ENCODE results near the gene TARDBP.
"Not testable (repeated sequence)": the region's sequence is repeated elsewhere in the genome, so short reads cannot be mapped to it uniquely, and the experiment has no call there.

TARDBP gene

DNA sequence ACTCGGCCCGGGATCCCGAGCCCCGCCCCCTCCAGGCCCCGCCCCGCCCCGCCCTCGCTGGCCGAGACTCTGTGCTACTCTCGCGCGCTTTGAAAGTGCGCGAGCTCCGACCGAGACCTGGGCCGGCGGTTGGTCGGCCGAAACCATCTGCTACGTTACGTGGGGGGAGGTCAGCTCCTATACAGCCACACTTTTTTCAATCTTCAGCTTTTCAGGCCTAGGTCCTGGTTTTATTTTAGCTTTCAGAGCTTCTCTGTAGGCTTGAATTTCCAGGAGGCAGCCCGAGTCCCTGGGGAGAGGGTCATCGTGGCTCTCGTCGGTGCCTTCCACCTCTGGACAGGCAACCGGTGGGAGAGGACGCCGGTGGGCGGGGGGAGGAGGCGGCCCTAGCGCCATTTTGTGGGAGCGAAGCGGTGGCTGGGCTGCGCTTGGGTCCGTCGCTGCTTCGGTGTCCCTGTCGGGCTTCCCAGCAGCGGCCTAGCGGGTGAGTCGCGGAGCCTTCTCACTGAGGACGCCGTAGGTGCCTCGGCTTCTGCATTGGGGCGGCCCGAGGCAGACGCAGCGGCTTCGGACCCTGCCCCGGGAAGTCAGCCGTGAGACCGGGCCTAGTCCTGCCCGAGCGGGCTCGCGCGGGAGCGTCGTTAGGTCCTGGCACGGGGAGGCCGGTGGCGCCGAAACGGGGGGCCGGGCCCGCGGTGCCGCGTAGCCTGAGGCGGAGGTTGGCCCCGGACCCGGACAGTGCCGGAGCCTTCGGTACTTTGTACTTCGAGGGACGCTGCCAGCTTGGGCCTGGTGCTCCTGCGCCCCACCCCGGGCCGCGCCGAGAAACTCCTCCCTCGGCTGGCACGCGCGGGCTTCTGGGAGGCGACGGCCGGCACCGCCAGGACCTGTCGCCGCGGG lies at the start of gene TARDBP:
Gene TARDBP, plus strand, starts transcription at position 395 of the 900 bp plus-strand sequence. CDS start 1,074 bp downstream, outside the sequence.
- DNase-seq (ENCODE audit: low read depth): peak; percentile 73

DNA sequence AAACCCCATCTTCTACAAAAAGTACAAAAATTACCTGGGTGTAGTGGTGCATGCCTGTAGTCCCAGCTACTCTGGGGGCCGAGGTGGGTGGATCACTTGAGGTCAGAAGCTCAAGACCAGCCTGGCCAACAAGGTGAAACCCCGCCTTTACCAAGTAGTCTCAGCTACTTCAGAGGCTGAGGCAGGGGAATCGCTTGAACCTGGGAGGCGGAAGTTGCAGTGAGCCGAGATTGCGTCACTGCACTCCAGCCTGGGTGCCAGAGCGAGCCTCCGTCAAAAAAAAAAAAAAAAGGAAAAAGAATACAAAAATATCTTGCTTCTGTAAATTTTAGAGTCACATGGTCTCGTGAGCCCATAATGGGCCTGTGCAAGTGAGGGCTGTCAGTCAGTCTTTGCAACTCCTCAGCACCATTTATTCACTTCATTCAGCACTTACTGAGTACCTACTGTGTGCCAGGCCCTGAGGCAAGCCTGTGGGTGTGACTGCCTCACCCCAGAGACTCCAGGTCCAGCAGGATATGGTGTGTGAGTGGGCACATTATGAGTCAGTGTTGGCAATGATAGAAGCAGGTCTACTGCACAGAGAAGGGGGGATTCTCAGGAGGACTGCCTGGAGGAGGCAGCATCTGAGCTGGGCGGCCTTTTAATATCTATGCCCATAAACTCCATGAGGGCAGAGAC lies 46.8 kb upstream of the TARDBP start:
- DNase-seq (ENCODE audit: low read depth): no peak

DNA sequence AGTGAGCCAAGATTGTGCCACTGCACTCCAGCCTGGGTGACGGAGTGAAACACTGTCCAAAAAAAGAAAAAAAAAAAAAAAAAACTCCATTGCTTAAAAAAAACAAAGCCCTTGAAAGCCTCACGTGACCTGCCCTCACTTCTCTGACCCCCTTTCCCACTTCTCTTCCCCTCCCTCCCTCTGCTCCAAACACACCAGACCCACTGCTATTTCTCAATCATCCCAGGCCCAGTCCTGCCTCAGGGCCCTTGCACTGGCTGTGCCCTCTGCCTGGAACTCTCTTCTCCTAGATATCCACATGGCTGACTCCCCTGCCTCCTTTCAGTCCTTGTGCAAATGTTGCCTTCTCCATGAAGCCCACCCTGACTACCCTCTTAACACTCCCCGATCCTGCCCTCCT lies 45.4 kb upstream of the TARDBP start:
- no peak for DNase-seq (ENCODE audit: low read depth)

DNA sequence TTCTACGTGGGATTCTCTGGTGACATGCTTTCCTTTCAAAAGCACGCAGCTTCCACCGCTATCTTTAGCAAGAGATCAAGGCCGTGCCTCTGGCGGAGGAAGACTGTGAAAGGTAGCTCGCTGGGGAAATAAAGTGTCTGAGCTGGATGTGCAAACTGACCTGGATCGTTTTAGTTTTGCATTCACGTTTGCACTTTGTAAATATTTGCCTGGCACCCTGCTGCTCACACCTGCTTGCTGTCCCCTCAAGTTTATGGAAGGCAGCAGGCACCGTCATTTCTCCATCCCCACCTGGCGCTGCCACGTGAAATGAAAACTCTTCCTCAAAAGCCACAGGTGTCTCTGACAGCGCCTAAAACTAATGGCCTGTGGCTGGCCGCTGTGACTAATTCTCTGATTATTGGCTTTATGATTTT lies 44.0 kb upstream of the TARDBP start:
- no peak for DNase-seq (ENCODE audit: low read depth)

DNA sequence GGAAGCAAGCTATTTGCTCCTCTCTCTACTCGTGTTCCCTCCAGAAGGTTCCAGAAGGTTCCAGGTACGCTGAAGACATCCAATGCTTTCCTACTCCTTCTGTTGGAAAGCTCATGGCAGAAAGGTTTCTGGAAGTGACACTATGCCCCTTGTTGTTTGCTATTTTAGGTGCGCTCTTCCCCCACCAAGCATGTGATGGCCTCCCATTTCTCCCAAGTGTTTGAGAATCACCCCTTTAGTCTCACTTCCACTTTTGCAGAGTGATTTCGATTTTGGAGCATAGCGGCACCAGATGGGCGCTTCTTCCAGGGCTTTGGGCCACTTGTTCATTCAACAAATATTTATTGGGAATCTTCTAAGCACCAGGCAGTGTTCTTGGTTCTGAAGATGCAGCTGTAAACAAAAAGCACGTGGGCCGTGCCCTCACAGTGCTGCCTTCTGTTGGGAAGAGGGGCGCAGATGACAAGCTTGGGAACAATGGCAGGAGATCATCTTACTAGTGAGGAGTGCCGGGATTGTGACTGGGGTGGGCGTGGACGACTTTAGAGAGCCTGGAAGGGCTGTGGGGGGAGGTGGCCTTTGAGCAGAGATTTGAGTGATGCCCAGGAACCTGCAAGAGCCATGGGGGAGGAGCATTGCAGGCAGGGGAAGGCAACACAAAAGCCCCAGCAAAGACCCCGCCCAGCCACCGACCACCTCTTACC lies 43.0 kb upstream of the TARDBP start:
- DNase-seq (ENCODE audit: low read depth): no peak

DNA sequence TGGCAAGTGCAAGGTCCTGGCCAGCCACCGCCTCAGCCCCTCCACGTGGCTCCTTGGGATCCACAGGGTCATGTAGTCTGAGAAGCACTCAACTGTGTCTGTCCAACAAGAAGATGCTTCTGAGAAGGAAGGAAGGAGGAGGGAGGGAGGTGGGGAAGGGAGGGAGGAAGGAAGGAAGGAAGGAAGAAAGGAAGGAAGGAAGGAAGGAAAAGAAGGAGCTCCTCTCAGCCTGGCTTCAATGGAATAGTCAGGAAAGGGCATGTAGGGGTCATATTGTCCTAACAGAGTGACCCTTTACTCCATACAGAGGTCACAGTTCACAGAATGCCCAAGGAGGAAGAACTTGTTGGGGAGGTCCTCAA lies 42.5 kb upstream of the TARDBP start:
- DNase-seq (ENCODE audit: low read depth): no peak

DNA sequence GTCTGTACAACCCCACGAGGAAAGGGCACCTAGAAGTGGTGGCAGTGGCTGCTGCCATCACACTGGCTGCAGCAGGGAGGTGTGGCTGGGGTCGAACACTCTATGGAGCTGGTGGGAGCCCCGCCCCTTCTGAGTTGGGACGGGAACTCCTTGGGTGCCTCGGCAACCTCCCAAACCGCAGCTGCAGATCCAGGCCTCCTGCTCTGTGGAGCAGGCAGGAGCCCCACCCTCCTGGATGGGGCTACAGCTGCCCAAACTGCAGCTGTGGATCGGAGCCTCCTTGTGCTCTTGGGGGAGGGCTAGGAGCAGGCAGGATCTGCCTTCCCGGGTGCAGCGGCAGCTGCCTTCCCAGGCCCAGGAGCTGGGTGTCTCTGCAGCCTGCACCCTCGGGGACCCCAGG lies 38.9 kb upstream of the TARDBP start:
- DNase-seq (ENCODE audit: low read depth): no peak

DNA sequence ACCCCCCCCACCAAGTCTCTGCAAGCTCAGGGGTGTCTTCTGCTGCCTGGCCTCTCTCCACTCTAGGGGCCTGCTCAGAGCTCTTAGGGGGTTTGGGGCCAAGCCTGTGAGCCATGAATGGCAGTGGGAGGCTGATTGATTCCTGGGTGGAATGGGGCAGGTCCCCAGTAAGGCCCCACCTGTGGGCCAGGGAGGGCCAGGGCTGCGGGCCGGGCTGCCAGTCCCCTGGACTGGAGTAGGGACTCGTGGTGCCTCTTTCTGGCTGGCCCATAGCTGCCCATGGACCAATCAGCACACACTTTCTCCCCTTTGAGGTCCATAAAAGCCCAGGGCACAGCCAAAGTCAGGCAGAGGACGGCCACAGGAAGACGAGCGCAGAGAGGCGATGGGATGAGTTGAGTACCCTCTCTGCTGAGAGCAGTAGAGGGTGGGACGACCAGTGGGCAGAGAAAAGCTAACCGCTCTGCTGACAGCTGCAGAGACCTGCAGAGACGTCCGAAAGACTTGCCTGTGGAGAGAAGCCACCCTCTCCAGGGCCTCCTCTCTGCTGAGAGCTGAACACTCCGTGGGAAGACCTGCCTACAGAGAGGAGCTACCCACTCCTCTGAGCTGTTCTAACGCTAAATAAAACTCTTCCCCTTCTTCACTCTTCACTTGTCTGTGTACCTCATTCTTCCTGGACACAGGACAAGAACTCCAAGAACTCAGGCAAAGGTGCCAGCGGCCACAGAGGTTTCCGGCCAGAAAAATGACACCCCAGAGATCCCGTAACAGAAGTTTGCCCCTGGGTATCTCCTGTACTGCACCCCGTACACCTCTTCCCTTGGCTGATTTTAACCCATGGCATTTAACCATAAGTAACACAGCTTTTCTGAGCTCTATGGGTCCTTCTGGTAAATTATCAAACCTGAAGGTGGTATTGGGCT lies 38.2 kb upstream of the TARDBP start:
- DNase-seq (ENCODE audit: low read depth): no peak

DNA sequence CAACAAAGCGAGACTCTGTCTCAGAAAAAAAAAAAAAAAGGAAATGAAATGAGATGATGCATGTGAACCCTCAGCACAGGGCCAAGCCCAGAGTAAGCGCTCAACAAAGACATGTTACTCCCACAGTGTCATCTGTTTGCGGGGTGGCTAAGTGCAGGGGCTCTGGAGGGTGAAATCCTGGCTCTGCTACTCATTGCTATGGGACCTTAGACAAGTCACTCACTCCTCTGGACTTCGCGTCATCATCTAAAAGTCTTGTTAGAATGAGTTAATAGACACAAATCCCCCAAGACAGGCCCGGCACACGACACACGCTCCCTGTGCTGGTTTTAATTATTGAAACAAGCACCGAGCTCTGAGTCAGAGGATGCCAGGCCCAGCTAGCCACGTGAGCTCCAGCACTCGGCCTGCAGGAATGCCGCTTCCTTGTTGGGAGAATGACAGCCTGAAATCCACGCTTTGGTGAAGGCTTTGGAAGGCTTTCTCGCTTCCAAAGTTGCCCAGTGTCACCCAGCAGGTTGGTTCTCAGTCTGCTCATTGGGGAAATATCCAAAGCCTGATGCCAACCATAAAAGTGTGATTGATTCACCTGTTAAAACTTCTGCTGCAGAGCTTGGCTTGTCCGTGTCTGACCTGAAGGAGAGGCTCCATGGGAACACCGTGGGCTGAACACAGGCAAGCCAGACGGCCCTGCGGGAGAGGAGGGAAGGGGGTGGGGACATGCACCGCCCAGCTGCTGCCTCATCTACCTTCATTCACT lies 36.7 kb upstream of the TARDBP start:
- no peak for DNase-seq (ENCODE audit: low read depth)

DNA sequence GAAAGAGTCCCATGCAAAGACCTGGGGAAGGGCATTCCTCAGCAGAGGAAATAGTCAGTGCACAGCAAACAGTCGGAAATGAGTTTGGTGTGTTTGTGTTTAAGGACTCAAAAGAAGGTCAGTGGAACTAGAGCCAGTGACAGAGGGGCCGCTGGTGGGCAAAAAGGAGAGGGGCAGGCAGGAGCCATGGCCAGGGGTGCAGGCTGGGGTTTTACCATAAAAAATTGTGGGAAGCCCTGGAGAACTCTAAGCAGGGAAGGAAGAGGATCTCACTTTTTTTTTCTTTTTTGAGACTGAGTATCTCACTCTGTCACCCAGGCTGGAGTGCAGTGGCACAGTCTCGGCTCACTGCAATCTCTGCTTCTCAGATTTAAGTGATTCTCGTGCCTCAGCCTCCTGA lies 33.7 kb upstream of the TARDBP start:
- DNase-seq (ENCODE audit: low read depth): no peak

DNA sequence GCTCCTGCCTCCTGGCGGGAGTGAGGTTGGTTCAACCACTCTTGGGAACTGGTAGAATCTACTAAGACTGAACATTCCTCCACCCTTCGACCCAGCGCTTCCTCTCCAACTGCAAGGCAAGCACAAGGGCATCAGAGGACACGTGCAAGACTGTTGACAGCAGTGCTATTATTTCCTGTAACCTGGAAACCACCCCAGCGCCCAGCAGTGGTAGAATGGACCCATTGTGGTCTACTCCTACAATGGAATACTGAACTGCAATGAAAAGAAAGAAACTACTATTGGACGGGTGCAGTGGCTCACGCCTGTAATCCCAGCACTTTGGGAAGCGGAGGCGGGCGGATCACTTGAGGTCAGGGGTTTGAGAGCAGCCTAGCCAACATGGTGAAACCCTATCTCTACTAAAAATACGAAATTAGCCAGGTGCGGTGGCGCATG lies 33.0 kb upstream of the TARDBP start:
- no peak for DNase-seq (ENCODE audit: low read depth)

DNA sequence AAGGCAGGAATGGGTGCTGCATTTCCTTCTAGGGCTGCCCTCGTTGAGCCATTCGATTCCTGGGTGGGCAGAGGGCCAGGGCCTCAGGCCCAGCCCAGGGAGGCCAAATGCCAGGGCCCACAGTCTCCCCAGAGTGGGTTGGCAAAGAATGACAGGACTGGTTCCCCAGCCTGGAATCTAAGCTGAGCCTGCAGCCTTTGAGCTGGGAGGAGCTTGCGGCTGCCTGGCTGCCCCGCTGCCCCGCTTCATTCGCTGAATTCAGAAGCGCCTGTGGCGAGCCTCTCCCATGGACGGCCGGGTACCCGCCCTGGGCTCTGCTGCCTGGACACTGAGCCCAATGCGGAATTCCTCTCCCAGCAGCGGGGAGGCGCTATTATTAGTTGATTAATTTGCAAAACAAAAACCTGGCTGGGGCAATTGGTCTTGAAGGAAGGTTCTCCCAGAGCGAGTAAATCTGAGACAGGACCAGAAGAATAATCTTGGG lies 32.3 kb upstream of the TARDBP start:
- DNase-seq (ENCODE audit: low read depth): no peak

DNA sequence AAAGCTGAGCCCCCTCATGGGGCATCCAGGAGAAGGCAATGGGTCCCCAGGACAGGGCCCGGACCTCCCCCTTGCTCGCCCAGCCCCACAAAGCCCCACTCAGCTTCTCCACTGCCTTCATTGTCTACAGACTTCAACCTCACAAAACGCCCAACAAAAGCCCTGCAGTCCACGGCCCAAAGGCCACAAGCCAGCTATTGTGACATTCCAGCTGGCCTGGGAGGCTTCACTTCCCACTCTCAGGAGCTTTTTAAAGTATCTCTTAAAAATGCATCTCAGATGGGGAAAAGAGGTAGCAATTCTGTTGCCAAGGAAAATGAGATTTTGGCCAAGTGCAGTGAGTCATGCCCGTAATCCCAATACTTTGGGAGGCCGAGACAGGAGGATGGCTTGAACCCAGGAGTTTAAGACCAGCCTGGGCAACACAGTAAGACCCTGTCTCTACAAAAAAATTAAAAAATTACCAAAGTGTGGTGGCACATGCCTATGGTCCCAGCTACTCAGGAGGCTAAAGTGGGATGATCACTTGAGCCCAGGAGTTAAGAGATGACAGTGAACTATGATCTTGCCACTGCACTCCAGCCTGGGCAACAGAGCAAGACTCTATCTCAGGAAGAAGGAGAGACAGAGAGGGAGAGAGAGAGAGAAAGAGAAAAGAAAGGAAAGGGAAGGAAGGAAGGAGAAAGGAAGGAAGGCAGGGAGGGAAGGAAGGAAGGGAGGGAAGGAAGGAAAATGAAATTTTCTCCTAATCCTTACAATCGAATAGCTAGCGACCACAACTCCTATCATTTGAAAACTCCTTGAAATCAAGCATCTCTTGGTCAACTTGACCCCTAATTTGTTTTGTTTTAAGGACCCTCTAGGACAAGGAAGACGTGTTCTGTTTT lies 31.4 kb upstream of the TARDBP start:
- no peak for DNase-seq (ENCODE audit: low read depth)

DNA sequence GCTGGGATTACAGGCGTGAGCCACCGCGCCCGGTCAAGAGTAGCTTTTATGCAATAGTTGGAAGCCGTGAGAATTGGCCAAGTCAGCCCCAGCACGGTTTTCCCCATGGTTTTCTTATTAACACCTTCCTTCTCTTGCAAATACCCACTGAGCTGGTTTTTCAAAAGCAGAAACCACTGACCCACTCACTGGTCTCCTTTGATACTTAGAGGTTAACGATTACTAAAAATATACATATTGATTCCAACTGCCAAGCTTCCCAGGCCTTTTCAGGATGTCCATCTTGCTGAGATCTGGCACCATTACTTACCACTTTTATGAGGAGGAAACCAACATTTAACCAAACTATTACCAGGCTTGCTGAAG lies 25.9 kb upstream of the TARDBP start:
- DNase-seq (ENCODE audit: low read depth): no peak

DNA sequence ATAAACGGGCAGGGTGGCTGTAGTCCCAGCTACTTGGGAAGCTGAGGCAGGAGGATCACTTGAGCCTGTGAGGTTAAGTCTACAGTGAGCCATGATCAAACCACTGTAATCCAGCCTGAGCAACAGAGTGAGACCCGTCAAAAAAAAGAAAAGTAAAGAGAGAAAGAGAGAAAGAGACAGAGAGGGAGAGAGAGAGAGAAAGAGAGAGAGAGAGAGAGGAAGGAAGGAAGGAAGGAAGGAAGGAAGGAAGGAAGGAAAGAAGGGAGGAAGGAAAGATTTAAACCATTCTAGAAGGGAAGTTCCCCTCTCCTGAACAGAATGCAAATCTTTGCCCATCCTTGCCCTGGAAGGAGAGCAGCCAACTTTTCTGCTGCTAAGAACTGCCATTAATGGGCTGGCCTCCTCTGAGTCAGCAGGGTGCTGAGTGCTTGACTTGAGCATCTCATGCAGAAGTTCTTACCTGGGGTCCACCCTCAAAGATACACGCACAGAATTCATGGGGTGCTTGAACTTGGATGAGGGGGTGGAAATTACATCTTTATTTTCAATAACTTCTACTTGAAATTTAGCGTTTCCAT lies 24.5 kb upstream of the TARDBP start:
- DNase-seq (ENCODE audit: low read depth): no peak

DNA sequence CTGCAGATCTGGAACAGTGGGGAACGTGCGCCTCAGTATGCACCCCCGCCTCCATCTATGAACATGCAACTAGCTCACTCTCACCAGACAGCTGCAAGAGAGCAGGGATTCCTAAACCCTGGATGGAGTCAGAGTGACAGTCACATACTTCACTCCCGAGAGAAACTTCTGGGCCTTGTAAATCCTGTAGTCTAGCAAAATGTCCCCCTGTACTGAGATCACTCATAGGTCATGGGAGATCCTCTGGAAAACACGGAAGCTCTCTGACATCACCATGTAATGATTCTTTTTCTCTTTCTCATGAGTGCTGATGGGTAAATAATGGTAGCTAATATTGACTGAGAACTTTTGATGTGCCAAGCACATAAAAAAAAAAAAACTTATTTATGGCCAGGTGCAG lies 23.4 kb upstream of the TARDBP start:
- no peak for DNase-seq (ENCODE audit: low read depth)

DNA sequence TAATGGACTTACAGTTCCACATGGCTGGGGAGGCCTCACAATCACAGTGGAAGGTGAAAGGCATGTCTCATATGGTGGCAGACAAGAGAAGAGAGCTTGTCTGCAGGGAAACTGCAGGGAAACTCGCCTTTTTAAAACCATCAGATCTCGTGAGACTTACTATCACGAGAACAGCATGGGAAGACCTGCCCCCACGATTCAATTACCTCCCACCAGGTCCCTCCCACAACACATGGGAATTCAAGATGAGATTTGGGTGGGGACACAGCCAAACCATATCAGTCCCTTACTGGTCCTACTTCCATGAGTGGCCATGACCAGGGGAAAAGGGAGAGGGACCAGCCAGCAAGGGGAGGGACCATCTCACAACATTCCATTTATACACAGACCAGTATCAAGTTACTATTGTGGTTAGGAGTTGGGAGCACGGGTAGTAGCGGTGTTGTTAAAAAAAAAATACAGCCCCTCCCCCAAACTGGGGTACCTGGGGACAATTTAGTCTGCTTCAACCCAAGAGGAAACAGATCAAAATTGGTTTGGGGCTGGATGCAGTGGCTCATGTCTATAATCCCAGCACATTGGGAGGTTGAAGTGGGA lies 22.4 kb upstream of the TARDBP start:
- DNase-seq (ENCODE audit: low read depth): not testable (repeated sequence)

DNA sequence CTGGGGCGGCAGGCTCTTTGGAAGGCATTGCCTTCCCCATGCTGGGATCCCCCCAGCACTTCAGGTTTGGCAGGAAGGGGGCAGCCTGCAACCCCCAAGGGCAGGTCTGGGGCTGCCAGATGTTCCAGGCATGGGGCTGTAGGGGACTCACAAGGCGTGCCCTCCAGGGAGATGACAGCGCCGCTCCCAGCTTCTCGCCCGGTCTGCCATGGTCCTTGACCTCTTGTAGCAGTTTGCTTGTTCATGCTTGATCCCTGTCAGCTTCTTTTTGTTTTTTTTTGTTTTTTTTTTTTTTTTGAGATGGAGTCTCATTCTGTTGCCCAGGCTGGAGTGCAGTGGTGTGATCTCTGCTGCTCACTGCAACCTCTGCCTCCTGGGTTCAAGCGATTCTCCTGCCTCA lies 21.6 kb upstream of the TARDBP start:
- DNase-seq (ENCODE audit: low read depth): no peak

DNA sequence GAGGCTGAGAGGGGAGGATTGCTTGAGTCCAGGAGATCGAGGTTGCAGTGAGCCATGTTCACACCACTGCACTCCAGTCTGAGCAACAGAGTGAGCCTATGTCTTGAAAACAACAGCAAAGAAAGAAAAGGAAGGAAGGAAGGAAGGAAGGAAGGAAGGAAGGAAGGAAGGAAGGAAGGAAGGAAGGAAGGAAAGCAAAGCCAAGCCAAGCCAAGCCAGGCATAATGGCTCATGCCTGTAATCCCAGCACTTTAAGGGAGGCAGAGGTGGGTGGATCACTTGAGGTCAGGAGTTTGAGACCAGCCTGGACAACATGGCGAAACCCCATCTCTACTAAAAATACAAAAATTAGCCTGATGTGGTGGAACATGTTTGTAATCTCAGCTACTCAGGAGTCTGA lies 20.4 kb upstream of the TARDBP start:
- not testable (repeated sequence) for DNase-seq (ENCODE audit: low read depth)

All from stimulated activated CD8-positive, alpha-beta memory T cell treated with anti-CD3 and anti-CD28 coated beads, Interleukin-12 subunit alpha, Interleukin-12 subunit beta, amount 100 ng/mL, for 1 hour (primary cell).